Mammary epithelial cell (primary cell): ENCODE results near the gene KCNN3.

ENCODE experiments used
- EZH2 ChIP-seq: IDR thresholded peaks from 2 replicates; pipeline ENCODE4 v1.6.1; 2012; ENCODE audit warnings: low read length, inconsistent platforms, borderline replicate concordance
- TF ChIP-seq, protein P1 (sequence below), 2 donors: IDR thresholded peaks in 1 of 2; conservative IDR thresholded peaks in 1 of 2; 2 replicates each; pipeline ENCODE4 v1.5.1; 2011 to 2012; ENCODE audit warnings: inconsistent platforms in 2 of 2, low read length in 2 of 2, mild to moderate bottlenecking in 2 of 2, control low read depth in 1 of 2, low read depth in 1 of 2; ENCODE audit not compliant: insufficient read depth in 1 of 2; ENCODE audit errors: extremely low read depth in 1 of 2

DNA sequence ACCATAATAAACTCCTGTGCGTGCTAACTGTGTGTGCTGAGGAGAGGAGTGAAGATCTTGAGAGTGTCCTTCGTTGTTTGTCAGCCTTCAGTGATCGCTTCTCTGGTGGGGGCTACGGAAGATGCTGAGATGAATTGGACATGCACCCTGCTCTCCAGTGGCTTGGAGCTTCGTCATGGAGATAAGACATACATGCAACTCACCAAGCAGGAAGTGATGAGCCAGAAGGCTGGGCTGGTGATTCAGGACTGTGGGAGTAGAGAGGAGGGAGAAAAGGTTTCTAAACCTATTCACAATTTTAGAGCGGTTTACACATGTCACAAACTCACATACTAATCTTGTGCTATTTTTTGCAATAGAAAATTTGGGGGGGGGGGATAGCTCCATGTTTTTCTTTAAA, 133.2 kb downstream of the KCNN3 start:
- TF ChIP-seq, protein P1, sequence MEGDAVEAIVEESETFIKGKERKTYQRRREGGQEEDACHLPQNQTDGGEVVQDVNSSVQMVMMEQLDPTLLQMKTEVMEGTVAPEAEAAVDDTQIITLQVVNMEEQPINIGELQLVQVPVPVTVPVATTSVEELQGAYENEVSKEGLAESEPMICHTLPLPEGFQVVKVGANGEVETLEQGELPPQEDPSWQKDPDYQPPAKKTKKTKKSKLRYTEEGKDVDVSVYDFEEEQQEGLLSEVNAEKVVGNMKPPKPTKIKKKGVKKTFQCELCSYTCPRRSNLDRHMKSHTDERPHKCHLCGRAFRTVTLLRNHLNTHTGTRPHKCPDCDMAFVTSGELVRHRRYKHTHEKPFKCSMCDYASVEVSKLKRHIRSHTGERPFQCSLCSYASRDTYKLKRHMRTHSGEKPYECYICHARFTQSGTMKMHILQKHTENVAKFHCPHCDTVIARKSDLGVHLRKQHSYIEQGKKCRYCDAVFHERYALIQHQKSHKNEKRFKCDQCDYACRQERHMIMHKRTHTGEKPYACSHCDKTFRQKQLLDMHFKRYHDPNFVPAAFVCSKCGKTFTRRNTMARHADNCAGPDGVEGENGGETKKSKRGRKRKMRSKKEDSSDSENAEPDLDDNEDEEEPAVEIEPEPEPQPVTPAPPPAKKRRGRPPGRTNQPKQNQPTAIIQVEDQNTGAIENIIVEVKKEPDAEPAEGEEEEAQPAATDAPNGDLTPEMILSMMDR (conservative IDR thresholded peaks at IDR 0.05 in 1 of 2, IDR thresholded peaks at IDR 0.05 in 1 of 2; ENCODE audit: extremely low read depth in 1 of 2, insufficient read depth in 1 of 2, low read depth in 1 of 2, low read length in 2 of 2), result no peak
- no peak for TF ChIP-seq EZH2
